GM21576 (cell line): Measurements from ENCODE around the gene FOLH1.
"Not testable (repeated sequence)": the region's sequence is repeated elsewhere in the genome, so short reads cannot be mapped to it uniquely, and the experiment has no call there.

Experiments used
- ATAC-seq: cut with Tn5 transposase; IDR thresholded peaks from one replicate; pipeline ENCODE4 v1.9.1; 2021; ENCODE audit warnings: mild to moderate bottlenecking, moderate library complexity; ENCODE audit not compliant: unreplicated experiment

FOLH1 gene

GRCh38 chr11:49184756-49185155, 23.6 kb downstream of the FOLH1 start:
- not testable (repeated sequence) for ATAC-seq

- not testable (repeated sequence) for ATAC-seq
Measured at GRCh38 chr11:49177936-49178335, 30.5 kb downstream of the FOLH1 start.

GRCh38 chr11:49175378-49175777, 33.0 kb downstream of the FOLH1 start:
- ATAC-seq: not testable (repeated sequence)

DNA sequence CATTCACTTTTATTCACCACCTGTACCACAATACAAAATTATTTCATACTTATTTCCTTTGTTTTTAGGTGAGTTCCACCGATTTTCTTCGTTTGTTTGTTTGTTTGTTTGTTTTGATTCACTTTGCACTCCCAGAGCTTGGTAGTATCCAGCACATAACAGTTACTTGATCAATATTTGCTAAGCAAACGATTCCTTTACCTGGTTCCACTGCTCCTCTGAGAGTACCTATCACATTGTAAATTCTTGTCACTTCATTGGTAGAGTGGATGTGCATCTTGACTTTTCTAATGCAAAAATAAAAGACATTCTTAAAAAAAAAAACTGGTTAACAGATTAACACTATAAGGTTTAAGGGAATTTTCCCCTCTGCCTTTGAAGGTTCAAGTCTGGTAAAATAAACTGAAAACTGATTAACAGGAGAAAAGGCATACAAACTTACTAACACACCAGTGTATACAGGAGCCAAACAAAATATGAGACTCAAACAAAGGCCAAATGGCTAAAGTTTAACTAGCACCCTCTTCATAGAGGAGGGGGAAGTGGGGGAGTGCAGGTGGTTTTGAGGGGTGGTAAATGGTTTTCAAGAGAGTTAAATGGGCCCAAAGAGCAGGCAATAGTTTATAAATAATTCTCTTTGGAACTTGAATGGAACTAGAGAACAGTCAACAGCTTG, 33.6 kb downstream of the FOLH1 start:
- ATAC-seq: not testable (repeated sequence)

GRCh38 chr11:49171613-49172012, 36.8 kb downstream of the FOLH1 start:
- ATAC-seq: not testable (repeated sequence)

GRCh38 chr11:49169579-49169978, 38.8 kb downstream of the FOLH1 start:
- not testable (repeated sequence) for ATAC-seq

GRCh38 chr11:49168992-49169391, 39.4 kb downstream of the FOLH1 start:
- ATAC-seq: not testable (repeated sequence)

DNA sequence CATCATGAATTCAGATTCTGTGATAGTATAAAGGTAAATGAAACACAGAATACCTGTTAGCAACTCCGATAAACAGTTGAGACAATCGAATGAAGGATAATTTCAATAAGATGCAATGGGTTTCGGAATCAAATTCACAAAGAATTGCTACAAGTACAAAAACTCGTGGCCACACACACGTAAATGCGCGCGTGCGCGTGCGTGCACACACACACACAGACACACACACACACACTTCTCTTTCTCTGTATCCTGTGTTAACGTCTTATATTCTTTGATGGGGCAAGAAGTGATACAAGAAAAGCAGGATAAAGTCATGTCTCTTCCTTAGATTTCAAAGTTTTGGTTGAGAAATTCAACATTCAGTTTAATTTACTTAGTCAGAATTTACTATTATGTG, 57.2 kb downstream of the FOLH1 start:
- ATAC-seq: no peak

GRCh38 chr11:49102356-49102755, 106.0 kb downstream of the FOLH1 start:
- not testable (repeated sequence) for ATAC-seq
